NCI-H524 treated with DMSO at 0.1 percent for 48 hours (cell line): ENCODE data around the gene MTARC1.
A peak's percentile ranks its signal among the peaks of the same experiment; 100 is the strongest.

Experiments used
- DNase-seq: peaks from one replicate; lab custom pipeline; 2025; lab: John Stamatoyannopoulos, UW

MTARC1 gene

GRCh38 chr1:220786337-220787068, at the start of gene MTARC1:
Gene MTARC1, plus strand, starts transcription at chr1:220786913. Its CDS starts 32 bp downstream, at chr1:220786945.
- DNase-seq: peak; percentile 11

- no peak for DNase-seq
Observed at GRCh38 chr1:220741349-220741748, 45.4 kb upstream of the MTARC1 start.

GRCh38 chr1:220741825-220742224, 44.9 kb upstream of the MTARC1 start:
- no peak for DNase-seq

- no peak for DNase-seq
Observed at GRCh38 chr1:220742520-220742919, 44.2 kb upstream of the MTARC1 start.

- DNase-seq: no peak
Observed at GRCh38 chr1:220746851-220747250, 39.9 kb upstream of the MTARC1 start.

GRCh38 chr1:220747437-220748088, 39.1 kb upstream of the MTARC1 start:
- peak; percentile 42 for DNase-seq

GRCh38 chr1:220748089-220748934, 38.4 kb upstream of the MTARC1 start, which contains the start of gene MTARC2:
Gene MTARC2, plus strand, starts transcription at chr1:220748322. Its CDS starts 210 bp downstream, at chr1:220748532.
- DNase-seq: peak; percentile 42

- no peak for DNase-seq
Observed at GRCh38 chr1:220748936-220749335, 37.8 kb upstream of the MTARC1 start.

- no peak for DNase-seq
Observed at GRCh38 chr1:220750131-220750515, 36.6 kb upstream of the MTARC1 start.

- peak; percentile 5 for DNase-seq
Observed at GRCh38 chr1:220751111-220751510, 35.6 kb upstream of the MTARC1 start.

GRCh38 chr1:220754212-220754917, 32.3 kb upstream of the MTARC1 start:
- no peak for DNase-seq

GRCh38 chr1:220754918-220755295, 31.8 kb upstream of the MTARC1 start:
- no peak for DNase-seq

- DNase-seq: no peak
Observed at GRCh38 chr1:220755309-220755708, 31.4 kb upstream of the MTARC1 start.

GRCh38 chr1:220757441-220757840, 29.3 kb upstream of the MTARC1 start:
- no peak for DNase-seq

GRCh38 chr1:220759147-220759546, 27.6 kb upstream of the MTARC1 start:
- DNase-seq: no peak

- DNase-seq: no peak
Observed at GRCh38 chr1:220761688-220762427, 24.9 kb upstream of the MTARC1 start.

GRCh38 chr1:220764757-220765156, 22.0 kb upstream of the MTARC1 start:
- DNase-seq: no peak

- no peak for DNase-seq
Observed at GRCh38 chr1:220767312-220768125, 19.2 kb upstream of the MTARC1 start.

GRCh38 chr1:220768126-220768601, 18.5 kb upstream of the MTARC1 start:
- no peak for DNase-seq

GRCh38 chr1:220769205-220769604, 17.5 kb upstream of the MTARC1 start:
- no peak for DNase-seq
